Measurements from ENCODE around the gene ANTXR2.

DNA sequence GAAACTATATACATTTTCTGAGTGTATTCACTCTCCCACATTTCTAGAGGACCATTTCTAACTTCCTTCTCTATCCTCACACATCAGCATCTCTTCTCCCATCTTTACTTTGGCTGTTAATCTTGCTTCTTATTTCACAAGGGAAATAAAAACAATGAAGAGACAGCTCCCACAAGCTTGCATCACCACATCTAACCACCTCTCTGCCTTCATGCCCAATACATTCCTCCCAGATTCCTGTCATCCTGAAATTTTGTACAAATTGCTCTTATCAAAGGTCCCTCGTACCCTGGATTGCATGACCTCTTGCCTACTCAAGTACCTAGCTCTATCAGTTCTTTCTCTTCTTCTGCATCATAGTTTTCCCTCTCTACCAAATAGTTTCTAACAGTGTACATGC lies 215.2 kb downstream of the ANTXR2 start:
- TF ChIP-seq POLR2AphosphoS5 (IDR thresholded peaks at IDR 0.05; ENCODE audit: low read depth, low read length) (no peak), POLR2A (IDR thresholded peaks at IDR 0.05; ENCODE audit: low read depth, low read length) (no peak), TAF1 (IDR thresholded peaks at IDR 0.05; ENCODE audit: borderline replicate concordance, low read depth, low read length) (no peak)

Measured in GM12892 (cell line).